Activated T-cell treated with anti-CD3 and anti-CD28 coated beads, Interleukin-2, amount 50 U/mL, for 4 hours (primary cell): ENCODE data around the gene ECPAS. TPM values are rescaled to one million over a fixed set of nuclear protein-coding genes. Genes with fewer than 3 reads are reported as not detected.
"Not testable (repeated sequence)": the region's sequence is repeated elsewhere in the genome, so short reads cannot be mapped to it uniquely, and the experiment has no call there.

ENCODE experiments used
- ATAC-seq, 2 donors: fragments of 200-7000 bp; cut with Tn5 transposase; one replicate each; pipeline ENCODE4 v1.10.0; 2021
- DNase-seq: peaks from one replicate; pipeline ENCODE4 v3.0.0-alpha.2; 2020
- H3K27me3 Mint-ChIP-seq: one replicate; pipeline ENCODE4 v1.8.0; 2021; ENCODE audit warnings: low read depth, mixed read lengths
- H3K36me3 Mint-ChIP-seq: one replicate; pipeline ENCODE4 v1.8.0; 2022; ENCODE audit warnings: mixed read lengths; ENCODE audit not compliant: insufficient read depth
- H3K4me1 Mint-ChIP-seq: one replicate; pipeline ENCODE4 v1.8.0; 2021; ENCODE audit warnings: low read depth, mixed read lengths
- H3K4me3 Mint-ChIP-seq: one replicate; pipeline ENCODE4 v1.8.0; 2021; ENCODE audit warnings: mild to moderate bottlenecking, moderate library complexity, mixed read lengths
- H3K9me3 Mint-ChIP-seq: one replicate; pipeline ENCODE4 v1.8.0; 2021; ENCODE audit warnings: mixed read lengths
- total RNA-seq, 3 donors: library from RNA; stranded (reverse); gene quantifications; one replicate each; pipeline ENCODE4 v1.2.1, GENCODE V29; 2021

Gene ECPAS
- total RNA-seq, 3 donors from 2014 or later = 95.1 to 98.4 (median 97.9) TPM

DNA sequence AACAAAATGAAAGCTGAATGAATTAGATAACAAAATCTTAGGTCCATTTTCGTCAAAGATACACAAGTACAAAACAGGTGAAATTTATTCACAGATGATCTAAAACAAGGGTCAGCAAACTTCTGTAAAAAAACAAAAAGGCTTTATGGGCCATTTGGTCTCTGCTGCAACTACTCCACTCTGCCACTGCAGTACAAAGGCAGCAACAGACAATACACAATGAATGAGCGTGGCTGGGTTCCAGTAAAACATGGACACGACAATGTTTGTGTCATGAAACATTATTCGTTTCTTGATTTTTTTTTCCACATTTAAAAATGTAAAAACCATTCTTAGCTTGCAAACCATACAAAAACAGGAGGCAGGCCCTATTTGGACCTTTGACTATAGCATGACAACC lies 71.9 kb downstream of the ECPAS start:
- H3K9me3 Mint-ChIP-seq = no peaks in the 10 kb centered on the region
- H3K27me3 Mint-ChIP-seq = no peaks in the 10 kb centered on the region
- no peak overlapping the region for H3K4me3 Mint-ChIP-seq

DNA sequence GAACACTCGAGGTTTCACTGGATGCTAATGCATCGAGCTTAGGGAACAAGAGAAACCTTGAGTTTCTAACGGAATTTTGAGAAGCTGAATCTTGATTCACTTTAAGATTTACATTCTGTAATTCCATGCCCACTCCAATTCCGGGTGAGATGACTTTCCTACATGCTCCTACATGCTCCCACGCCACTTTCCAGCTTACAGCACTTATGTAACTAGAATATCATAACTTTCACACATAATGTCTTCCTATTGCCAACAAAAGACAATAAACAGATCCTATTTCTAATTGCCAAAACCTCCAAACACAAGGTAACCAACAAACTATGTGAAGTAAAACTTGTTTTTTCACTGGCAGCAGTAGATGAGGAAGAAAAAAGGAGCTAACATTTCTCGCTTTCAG lies 72.9 kb downstream of the ECPAS start:
- H3K4me3 Mint-ChIP-seq = no peak overlapping the region
- ATAC-seq = no peak
- peaks cover 75% of the 10 kb centered on the region for H3K36me3 Mint-ChIP-seq
- DNase-seq = no peak
- H3K27me3 Mint-ChIP-seq = no peaks in the 10 kb centered on the region
- H3K9me3 Mint-ChIP-seq = peaks cover under 1% of the 10 kb centered on the region
- no peaks in the 10 kb centered on the region for H3K4me1 Mint-ChIP-seq

More for the DNA sequence above, 71.9 kb downstream of the ECPAS start:
- Mint-ChIP-seq H3K36me3 (peaks cover 75% of the 10 kb centered on the region), H3K4me1 (no peaks in the 10 kb centered on the region)
- DNase-seq (no peak), ATAC-seq (no peak)

DNA sequence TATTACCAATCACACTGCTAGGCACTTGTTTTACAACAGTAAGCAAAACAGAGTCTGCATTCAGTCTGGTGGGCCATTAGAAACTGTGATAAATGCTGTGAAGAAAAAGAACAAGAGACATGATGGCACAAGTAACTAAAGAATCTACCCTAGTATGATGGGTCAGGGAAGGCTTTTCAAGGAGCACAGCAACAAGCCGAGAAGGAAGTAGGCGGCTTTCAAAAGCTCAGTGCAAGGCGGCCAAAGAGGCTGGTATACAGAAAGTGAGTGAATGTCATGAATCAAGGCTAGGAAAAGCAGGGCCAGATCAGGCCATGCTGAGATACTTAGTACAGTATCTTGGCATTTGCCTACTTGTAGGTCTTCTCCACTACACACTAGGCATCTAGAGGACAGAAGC lies 76.4 kb downstream of the ECPAS start:
- DNase-seq = no peak
- Mint-ChIP-seq H3K9me3 (peaks cover 7% of the 10 kb centered on the region), H3K4me1 (no peaks in the 10 kb centered on the region), H3K36me3 (peaks cover 82% of the 10 kb centered on the region), H3K4me3 (no peak overlapping the region), H3K27me3 (no peaks in the 10 kb centered on the region)
- no peak for ATAC-seq

DNA sequence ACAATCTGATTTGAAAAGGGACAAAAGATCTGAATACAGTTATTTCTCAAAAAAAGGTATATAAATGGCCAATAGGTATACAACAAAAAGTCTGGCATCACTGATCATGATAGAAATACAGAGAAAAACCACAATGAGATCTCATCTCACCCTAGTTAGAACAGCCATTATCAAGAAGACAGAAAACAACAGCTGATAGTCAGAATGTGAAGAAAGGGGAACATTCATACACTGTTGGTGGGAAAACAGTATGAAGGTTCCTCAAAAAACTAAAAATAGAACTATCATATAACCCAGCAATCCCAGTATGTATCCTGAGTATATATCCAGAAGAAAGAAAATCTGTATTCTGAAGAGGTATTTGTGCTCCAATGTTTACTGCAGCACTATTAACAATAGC lies 78.5 kb downstream of the ECPAS start:
- Mint-ChIP-seq H3K4me1 (no peaks in the 10 kb centered on the region), H3K36me3 (peaks cover 85% of the 10 kb centered on the region), H3K4me3 (no peak overlapping the region), H3K9me3 (peaks cover 13% of the 10 kb centered on the region), H3K27me3 (no peaks in the 10 kb centered on the region)
- no peak for ATAC-seq
- no peak for DNase-seq

DNA sequence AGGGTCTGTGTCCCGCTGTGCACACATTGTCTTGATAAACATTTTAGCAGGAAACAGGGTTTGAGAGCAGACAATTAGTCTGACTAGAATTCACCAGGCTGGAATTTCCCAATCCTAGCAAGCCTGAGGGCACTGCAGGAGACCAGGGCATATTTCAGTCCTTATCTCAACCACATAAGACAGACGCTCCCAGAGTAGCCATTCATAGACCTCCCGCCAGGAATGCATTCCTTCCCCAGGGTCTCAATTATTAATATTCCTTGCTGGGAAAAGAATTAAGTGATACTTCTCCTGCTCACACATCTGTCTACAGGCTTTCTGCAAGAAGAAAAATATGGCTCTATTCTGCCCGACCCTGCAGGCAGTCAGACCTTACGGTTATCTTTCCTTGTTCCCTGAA lies 82.7 kb downstream of the ECPAS start:
- peaks cover 20% of the 10 kb centered on the region for H3K9me3 Mint-ChIP-seq
- H3K4me3 Mint-ChIP-seq, DNase-seq, H3K27me3 Mint-ChIP-seq, ATAC-seq, H3K4me1 Mint-ChIP-seq: not testable (repeated sequence)
- peaks cover 81% of the 10 kb centered on the region for H3K36me3 Mint-ChIP-seq

DNA sequence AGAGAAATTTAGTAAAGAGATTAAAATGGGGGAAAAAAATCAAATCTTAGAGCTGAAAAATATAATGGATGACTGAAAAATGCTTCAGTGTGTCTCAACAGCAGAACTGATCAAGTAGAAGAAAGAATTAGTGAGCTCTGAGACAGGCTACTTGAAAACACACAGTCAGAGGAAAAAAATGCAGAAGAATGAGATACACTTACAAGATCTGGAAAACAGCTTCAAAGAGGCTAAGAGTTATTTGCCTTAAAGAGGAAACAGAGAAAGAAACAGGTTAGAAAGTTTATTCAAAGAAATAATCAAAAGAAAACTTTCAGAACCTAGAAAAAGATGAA lies 83.7 kb downstream of the ECPAS start:
- peaks cover 77% of the 10 kb centered on the region for H3K36me3 Mint-ChIP-seq
- no peaks in the 10 kb centered on the region for H3K4me1 Mint-ChIP-seq
- ATAC-seq = no peak
- H3K9me3 Mint-ChIP-seq = peaks cover 15% of the 10 kb centered on the region
- no peak overlapping the region for H3K4me3 Mint-ChIP-seq
- DNase-seq = no peak
- no peaks in the 10 kb centered on the region for H3K27me3 Mint-ChIP-seq

DNA sequence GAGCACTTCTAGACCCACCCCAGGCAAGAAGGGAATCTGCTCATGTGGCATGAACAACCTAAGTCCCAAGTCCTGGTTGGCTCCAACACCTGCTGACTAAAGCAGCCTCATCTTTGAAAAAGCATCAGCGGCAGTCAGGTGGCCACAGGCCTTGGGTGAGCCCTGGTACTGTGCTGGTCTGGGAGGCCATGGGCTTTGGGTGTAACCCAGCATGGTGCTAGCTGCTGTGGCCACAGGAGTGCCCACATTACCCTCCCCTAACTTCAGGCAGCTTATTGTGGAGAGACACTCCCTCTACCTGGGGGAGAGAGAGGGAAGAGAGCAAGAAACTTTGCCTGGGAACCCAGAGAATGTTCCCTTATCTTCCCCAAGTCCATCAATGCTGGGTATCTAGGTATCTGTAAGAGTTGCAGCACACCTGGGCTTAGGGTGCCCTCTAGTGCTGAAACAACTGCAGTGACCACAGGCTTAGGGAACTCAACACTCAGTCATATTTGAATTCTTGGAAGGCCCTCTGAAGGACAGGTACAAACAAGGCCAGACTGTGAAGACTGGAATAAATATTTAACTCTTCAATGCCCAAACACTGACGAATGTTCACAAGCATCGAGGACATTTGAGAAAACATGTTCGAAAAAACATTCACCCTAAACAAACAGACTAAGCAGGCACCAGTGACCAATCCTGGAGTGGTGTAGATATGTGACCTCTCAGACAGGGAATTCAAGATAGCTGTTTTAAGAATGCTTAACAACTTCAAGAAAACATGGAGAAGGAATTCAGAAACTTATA lies 84.2 kb downstream of the ECPAS start:
- no peaks in the 10 kb centered on the region for H3K27me3 Mint-ChIP-seq
- H3K4me1 Mint-ChIP-seq = no peaks in the 10 kb centered on the region
- H3K4me3 Mint-ChIP-seq = no peak overlapping the region
- H3K36me3 Mint-ChIP-seq = peaks cover 77% of the 10 kb centered on the region
- H3K9me3 Mint-ChIP-seq = peaks cover 12% of the 10 kb centered on the region
- ATAC-seq = no peak
- no peak for DNase-seq

DNA sequence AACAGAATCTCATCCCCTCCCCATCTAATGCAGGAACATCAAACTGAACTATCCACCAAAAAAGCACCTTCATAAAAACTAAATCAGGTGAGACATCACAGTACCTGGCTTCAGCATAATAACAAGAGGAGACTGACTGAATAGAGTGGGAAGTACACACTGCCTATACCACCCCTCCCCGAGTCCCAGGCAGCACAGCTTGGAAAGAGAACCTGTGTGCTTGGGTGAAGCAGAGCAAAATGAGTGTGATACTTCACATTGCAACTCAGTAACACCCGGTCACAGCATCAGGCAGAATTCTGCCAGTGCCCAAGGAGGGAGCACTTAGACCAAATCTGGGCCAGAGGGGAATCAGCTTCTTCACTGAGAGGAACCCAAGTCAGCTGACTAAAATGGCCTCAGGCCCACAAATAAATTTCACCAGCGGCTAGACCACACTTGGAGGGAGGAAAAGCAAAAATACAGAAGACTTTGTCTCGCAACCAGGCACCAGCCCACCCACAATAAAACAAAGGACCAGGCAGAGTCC lies 84.9 kb downstream of the ECPAS start:
- H3K4me3 Mint-ChIP-seq = no peak overlapping the region
- H3K27me3 Mint-ChIP-seq = no peaks in the 10 kb centered on the region
- no peaks in the 10 kb centered on the region for H3K4me1 Mint-ChIP-seq
- peaks cover 76% of the 10 kb centered on the region for H3K36me3 Mint-ChIP-seq
- ATAC-seq = no peak
- DNase-seq = no peak
- peaks cover 12% of the 10 kb centered on the region for H3K9me3 Mint-ChIP-seq

DNA sequence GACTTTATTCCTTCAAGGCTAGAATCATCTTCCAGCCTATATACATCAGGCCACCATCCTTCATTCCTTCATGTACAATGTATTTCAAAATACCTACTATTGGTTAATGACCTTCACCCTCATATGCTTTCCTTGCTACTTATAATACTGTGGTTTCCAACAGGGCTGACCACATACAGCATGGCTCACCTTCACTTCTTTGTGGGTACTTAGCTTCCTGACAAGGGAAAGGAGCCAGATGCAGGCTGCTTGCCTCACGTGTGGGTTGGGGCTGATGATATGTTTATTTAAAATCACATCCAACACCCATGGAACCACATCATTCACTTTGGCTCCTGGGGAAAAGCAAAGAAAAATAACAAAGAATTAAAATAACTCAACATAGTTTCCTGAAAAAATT lies 90.2 kb downstream of the ECPAS start:
- Mint-ChIP-seq H3K36me3 (peaks cover 46% of the 10 kb centered on the region), H3K4me1 (no peaks in the 10 kb centered on the region), H3K27me3 (no peaks in the 10 kb centered on the region), H3K9me3 (no peaks in the 10 kb centered on the region), H3K4me3 (no peak overlapping the region)
- ATAC-seq (no peak), DNase-seq (no peak)

DNA sequence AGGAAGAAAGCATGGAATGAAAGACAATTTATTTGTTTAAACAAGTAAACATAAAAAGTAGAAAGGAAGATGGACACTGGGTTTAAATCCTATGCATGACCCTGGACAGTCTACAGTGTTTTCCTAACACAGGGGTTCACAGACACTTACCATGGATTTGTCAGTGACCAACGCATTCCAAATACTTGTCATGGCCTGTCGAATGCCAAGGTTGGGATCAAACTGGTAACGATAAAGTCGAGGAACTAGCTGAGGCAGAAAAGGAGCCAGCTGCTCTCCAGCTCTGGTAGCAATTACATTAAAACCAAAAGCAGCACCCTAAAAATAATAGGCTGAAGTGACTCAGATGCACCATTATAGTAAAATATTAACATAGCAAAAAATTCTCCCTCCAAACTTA lies 94.8 kb downstream of the ECPAS start:
- ATAC-seq (no peak), DNase-seq (no peak)
- Mint-ChIP-seq H3K36me3 (peaks cover 26% of the 10 kb centered on the region), H3K27me3 (no peaks in the 10 kb centered on the region), H3K4me1 (no peaks in the 10 kb centered on the region), H3K4me3 (no peak overlapping the region), H3K9me3 (no peaks in the 10 kb centered on the region)

DNA sequence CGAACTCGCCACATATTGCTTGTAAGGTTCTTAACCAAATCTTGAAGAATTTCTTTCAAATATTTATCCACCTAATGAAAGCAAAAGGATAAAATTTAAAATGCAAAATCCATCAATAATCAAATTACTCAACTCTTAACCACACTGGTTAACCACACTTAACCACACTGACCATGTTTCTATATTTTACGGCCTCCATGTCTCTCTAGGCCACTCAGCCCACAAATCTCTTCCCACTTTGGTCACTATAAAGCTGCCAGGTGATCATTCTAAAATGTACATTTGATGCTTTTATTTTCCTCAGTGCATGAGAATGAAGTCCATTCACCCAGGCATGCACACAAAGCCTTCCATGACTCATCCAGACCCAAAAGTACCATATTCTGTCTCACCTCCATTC lies 97.8 kb downstream of the ECPAS start:
- Mint-ChIP-seq H3K4me3 (no peak overlapping the region), H3K4me1 (no peaks in the 10 kb centered on the region), H3K9me3 (no peaks in the 10 kb centered on the region), H3K27me3 (no peaks in the 10 kb centered on the region), H3K36me3 (peaks cover 25% of the 10 kb centered on the region)
- DNase-seq = no peak
- no peak for ATAC-seq

DNA sequence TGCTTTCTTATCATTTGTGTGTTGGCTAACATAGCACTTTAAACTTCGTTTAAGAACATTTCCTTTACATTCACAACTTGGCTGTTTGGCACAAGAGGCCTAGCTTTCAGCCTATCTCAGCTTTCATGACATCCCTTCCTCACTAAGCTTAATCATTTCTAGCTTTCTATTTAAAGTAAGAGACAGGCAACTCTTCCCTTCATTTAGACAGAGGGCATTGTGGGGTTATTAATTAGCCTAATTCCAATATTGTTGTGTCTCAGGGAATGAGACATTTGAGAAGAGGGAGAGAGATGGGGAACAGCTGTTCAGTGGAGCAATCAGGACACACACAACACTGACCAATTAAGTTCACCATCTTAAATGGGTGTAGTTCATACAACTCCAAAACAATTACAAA lies 103.2 kb downstream of the ECPAS start:
- DNase-seq (no peak), ATAC-seq (no peak)
- H3K4me3 Mint-ChIP-seq = no peak overlapping the region
- no peaks in the 10 kb centered on the region for H3K4me1 Mint-ChIP-seq
- H3K27me3 Mint-ChIP-seq = no peaks in the 10 kb centered on the region
- peaks cover 50% of the 10 kb centered on the region for H3K36me3 Mint-ChIP-seq
- H3K9me3 Mint-ChIP-seq = no peaks in the 10 kb centered on the region

DNA sequence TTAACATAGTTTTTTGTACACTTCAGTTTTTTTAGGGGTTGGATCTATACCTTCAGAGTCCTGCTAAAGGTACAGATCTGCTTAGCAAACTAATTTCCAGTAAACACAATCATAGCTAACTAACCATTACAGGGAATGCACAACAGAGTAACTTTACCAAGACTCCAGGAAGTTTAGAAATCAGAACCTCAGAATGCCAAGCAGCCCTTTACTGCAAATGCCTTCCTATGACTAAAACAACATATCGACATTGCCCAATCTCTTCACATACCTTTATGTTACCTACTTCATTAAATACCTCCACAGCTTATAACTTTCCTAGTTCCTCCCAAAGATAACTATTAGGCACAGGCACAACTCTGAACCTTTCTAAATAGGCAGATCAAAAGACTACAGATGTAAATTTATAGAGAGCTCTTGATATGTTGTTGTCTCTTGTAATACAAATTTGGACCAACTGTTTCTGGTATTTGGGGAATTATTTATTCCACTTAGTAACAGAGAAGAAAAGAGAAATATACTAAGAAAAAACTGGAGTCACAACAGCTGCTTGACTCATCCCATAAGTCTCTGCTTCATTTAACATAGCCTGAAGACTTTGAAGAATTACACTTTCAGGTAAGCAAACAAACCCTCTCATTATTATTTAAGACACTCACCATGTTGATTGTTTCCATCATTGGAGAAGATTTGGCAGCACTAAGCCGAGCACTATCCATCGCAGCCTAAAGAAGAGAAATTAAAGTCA lies 108.2 kb downstream of the ECPAS start:
- ATAC-seq (no peak), DNase-seq (no peak)
- no peaks in the 10 kb centered on the region for H3K9me3 Mint-ChIP-seq
- no peaks in the 10 kb centered on the region for H3K4me1 Mint-ChIP-seq
- no peaks in the 10 kb centered on the region for H3K27me3 Mint-ChIP-seq
- peaks cover 61% of the 10 kb centered on the region for H3K36me3 Mint-ChIP-seq
- no peak overlapping the region for H3K4me3 Mint-ChIP-seq

DNA sequence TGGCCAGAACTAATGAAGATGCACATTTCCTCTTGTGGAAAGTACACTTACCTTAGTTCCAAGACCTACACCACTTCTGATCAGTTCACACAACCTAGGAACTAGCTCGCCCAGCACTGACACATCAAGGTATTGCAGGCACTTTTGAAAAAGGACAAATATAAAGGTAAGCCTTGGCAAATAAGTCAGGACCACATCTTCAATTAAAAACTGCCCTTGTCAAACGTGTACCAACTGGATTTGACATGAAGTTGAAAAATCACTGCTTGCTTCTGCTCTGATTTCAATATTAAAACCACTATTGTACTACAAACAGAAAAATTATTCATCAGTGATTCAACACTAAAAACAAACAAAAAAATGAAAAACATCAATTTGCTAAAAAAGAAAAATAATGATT lies 109.1 kb downstream of the ECPAS start:
- no peak for ATAC-seq
- Mint-ChIP-seq H3K27me3 (no peaks in the 10 kb centered on the region), H3K36me3 (peaks cover 63% of the 10 kb centered on the region), H3K9me3 (no peaks in the 10 kb centered on the region), H3K4me1 (no peaks in the 10 kb centered on the region), H3K4me3 (no peak overlapping the region)
- DNase-seq = no peak

DNA sequence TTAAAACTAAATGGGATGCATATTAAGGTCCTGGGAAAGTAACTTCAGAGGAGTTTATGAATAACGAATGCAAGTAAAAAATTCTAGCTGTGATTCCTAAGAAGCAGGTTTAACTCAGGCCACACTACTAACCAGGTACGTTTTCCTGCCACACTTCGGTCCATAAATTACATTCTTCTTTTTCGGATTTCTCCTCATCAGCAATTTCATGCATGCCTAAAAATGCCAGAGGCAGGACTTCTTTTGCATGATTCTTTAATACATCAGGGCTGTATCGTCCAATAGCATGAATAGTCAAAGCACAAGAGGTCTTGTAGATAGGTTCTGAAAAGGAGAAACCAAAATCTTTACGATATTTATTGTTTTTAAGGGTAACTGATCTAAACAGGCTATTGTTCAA lies 111.9 kb downstream of the ECPAS start:
- DNase-seq (no peak), ATAC-seq (no peak)
- peaks cover 71% of the 10 kb centered on the region for H3K36me3 Mint-ChIP-seq
- no peaks in the 10 kb centered on the region for H3K4me1 Mint-ChIP-seq
- H3K4me3 Mint-ChIP-seq = no peak overlapping the region
- H3K9me3 Mint-ChIP-seq = no peaks in the 10 kb centered on the region
- H3K27me3 Mint-ChIP-seq = no peaks in the 10 kb centered on the region
